Activated CD4-positive, alpha-beta T cell treated with anti-CD3 and anti-CD28 coated beads, Interleukin-2, Interleukin-4, amounts not matched to agents 100 ng/mL and 50 ng/mL, durations not matched to agents 16 hours and 8 hours (primary cell): ENCODE data around the gene ADAMTS9.
A peak's percentile ranks its signal among the peaks of the same experiment; 100 is the strongest.

ENCODE experiments used
- DNase-seq: peaks from one replicate; pipeline ENCODE4 v3.0.0-alpha.2; 2020; ENCODE audit warnings: low spot score

The ADAMTS9 gene

GRCh38 chr3:64687781-64688604 lies at the start of gene ADAMTS9:
TSS of gene ADAMTS9 (minus strand) at chr3:64688000. CDS start at chr3:64687657, 343 bp downstream.
- no peak for DNase-seq

GRCh38 chr3:64732576-64732975 lies 44.8 kb upstream of the ADAMTS9 start:
- DNase-seq: no peak

DNA sequence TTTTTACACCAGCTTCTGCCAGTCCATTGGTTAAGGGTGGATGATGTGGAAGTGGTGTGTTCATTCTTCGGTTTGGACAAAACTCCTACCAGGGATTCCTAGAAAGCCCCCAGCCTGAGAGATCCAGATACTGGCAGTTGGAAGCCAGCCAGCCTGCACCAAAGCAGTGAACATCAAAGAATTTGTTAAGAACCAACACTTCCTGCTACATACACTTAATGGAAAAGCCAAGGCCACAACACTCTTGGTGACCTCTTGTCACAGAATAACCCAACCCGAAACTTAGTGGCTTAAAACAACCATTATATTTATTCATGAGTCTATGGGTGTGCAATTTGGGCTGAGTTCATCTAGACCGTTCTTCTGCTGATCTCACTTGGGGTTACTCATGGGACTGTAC lies 42.9 kb upstream of the ADAMTS9 start:
- DNase-seq: no peak

GRCh38 chr3:64728994-64729393 lies 41.2 kb upstream of the ADAMTS9 start:
- DNase-seq: no peak

DNA sequence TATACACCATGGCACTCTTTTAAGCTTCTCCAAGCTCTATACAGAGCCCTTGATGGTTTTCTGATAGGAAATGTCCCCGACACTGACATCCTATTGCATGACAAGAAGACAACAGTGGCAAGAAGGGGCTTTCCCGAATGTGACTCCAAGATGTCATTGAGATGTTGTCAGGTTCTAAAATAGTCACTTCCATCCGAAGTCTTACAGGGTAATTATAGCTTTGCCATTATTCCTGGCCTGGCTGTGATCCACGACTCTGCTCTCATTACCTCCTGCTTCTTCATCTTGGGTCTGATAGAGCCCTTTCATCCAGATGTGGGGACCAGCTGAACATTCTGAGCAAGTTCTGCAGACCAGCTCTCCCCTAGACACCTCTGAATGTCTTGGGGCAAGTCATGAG lies 40.6 kb upstream of the ADAMTS9 start:
- DNase-seq: no peak

- DNase-seq: no peak
Measured at GRCh38 chr3:64726414-64727090, 38.8 kb upstream of the ADAMTS9 start.

DNA sequence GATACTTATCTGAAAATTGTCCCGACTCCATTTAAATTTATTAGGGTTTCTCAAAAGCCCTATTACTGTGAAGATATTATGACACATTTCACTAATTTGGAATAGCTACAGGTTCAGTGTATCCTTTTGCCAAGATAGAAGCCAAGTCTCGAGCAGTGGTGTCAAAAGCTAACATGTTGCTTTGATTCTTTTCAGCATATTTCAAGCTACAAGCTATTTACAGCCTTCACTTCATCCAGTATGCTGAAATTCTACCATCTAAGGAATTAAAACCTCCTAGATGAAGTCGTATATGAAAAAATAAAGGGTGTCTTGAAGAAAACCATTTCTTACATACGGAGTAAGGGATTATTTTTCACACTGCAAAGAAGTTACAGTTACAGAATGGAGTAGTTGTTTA lies 31.2 kb upstream of the ADAMTS9 start:
- DNase-seq: no peak

- no peak for DNase-seq
Measured at GRCh38 chr3:64717872-64718613, 30.2 kb upstream of the ADAMTS9 start.

- no peak for DNase-seq
Measured at GRCh38 chr3:64717411-64717810, 29.6 kb upstream of the ADAMTS9 start.

GRCh38 chr3:64716110-64716710 lies 28.4 kb upstream of the ADAMTS9 start:
- DNase-seq: no peak

DNA sequence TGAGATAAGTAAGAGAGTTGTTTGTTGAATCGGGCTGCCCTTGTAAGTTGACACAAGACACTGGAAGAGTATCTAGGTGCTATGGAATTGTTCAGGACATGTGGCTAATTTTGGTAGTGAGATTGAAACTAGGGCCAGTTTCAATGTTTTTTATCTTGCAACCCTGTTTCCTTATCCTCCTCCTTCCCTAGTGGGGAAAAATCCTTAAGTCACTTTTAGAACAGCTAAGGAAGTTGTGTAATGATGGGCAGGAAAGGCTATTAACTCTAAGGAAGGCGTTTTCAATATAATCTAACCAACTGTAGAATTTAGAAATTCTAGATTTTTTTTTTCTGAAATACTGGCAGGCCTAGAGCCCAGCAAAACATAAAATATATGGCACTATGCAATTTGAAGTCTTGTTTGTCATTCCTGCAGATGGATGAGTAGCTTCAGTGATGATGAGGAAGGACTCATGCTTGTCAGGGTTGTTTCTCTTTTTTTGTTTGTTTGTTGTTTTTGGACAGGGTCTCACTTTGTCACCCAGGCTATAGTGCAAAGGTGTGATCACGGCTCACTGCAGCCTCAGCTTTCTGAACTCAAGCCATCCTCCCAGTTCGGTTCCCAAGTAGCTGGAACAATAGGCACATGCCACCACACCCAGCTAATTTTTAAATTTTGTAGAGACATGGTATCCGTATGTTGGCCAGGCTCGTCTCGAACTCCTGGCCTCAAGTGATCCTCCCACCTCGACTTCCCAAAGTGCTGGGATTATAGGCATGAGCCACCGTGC lies 27.6 kb upstream of the ADAMTS9 start:
- DNase-seq: no peak

GRCh38 chr3:64708456-64708855 lies 20.7 kb upstream of the ADAMTS9 start:
- DNase-seq: no peak

- no peak for DNase-seq
Measured at GRCh38 chr3:64705946-64706345, 18.1 kb upstream of the ADAMTS9 start.

DNA sequence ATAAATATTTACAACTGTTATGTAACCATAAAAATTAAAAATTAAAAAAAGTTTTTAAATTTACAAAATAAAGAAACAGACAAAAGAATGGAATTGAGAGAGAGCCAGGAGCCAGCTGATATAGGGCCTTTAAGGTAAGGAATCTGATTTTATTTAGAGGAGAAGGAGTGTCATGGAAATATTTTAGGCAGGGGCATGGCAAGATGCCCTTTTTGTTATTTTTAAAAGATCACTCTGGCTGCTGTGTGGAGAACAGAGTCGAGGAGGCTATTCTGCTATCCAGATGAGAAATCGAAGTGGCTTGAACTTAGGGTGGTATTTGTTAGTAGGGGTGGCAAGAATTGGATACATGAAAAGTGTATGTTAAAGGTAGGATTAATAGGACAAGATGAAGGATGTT lies 9.1 kb upstream of the ADAMTS9 start:
- DNase-seq: no peak

GRCh38 chr3:64694114-64694513 lies 6.3 kb upstream of the ADAMTS9 start:
- DNase-seq: no peak

DNA sequence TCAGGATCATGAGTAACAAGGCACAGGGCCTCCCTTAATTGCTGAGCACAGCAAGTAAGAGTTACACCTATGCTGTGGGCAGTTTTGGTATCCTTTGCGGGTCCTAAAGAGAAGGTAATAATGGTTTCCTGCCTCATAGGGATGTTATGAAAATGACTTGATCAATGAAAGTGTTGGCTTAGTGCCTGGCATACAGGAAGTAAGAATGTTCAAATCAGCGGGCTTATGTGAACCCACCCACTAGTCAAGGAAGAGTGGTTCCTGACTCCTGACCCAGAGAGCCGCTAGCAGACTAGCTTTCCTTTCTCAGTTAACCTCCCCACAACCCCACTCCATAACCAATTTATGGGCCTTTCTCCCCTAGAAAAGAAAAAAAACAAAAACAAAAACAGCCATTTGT lies 5.2 kb upstream of the ADAMTS9 start:
- DNase-seq: no peak

DNA sequence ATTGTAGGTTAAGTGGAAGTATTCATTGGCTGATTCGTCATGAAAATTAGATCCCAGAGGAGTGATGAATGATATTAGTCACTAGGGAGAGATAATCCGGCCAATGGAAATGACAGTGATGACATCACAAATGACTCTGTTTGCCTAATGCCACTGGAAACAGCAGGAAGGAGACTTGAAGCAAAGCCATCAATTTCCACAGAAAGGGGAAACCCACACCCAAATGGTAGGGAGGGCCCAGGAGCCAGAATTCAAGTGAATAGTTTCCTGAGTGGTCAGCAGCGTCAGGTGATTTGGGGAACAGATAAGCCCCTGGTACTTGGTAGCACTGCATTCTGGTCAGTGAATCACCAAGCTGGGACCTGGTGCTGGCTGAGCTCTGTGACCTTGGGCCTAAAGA lies 3.3 kb upstream of the ADAMTS9 start:
- no peak for DNase-seq

DNA sequence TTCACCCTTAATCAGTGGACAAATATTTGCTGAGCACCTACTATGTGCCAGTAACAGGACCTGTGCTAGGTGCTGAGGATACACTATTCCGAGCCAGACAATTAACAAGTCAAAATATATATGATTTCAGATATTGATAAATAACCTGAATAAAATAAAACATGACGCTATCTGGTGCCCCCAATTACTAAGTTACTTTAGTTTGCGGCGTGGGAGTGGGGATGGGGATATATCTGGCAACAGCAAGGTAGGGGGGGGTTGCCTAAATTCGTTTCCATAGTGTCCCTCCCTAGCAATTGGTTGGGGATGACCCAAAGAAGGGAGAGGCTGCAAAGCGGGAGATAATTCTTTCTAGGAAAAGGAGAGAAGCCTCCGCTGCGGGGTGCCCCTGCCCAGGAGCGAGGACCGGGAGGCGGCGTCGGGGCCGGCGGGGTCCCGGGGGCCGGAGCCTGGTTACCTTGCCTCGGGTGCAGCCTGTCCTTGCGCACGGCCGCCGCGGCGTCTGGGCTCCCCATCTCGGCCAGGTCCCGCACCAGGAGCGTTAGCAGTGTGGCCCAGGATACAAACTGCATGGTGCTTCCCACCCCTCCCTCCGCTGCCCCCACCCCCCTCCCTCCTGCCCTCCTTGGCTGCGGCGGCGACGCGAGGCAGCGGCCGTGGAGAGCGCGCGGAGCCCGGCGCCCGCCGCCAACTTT lies 567 bp downstream of the ADAMTS9 start:
- no peak for DNase-seq

DNA sequence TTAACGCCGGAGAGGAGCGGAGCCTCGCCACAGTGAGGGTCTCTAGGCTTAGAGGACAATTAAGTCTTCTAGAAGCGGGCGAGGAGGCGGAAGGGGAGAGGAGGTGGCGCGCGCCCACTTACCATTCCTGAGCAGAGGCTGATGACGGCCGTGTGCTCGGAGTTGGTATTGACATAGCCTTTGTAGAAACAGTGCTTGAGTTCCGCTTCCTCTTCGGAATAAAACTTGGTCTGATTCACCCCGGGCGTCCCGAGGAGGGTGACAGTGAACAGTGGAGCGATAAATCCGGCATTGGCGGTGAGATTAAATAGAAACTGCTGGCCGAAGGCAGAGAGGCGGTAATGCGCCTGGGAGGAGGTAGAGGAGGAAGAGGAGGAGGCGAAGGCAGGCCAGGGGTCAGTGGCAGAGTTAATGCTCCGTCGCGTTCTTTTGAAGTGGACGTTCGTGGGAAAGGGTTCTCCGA lies 1.3 kb downstream of the ADAMTS9 start:
- no peak for DNase-seq

DNA sequence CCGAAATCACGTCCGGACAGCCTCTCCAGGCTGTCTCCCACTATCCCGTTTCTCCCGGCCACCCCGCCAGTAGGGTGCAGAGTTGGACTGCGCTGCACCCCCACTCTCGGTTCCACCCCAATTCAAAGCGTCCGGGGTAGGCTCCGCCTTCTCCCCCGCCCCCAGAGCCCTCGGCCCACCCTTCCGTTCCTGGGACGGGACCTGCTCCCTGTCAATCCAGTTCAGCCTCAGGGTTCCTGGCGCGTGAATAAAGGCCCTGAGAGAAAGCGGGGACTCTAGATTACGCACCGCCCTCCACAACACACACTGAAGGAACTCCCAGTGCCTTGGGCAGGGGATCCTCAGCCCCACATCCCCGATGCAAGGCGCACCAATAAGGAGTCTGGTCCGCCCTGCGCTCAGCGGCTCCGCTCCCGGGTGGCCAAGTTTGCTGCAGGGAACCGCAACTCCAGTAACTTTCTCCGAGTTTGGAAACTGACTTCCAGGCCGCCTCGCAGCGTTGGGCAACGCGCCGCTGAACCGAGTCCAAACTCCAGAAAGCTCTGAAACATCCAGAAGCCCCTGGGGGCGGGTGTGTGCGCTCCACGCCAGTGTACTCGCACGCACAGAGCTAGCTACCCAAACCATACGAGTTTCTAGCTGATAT lies 1.9 kb downstream of the ADAMTS9 start:
- peak; percentile 3 for DNase-seq
